Umbilical cord (tissue), 2 donors: Measurements from ENCODE around the gene UBE4A. TPM values are rescaled to one million over a fixed set of nuclear protein-coding genes. Genes with fewer than 3 reads are reported as not detected.
"Not testable (repeated sequence)": the region's sequence is repeated elsewhere in the genome, so short reads cannot be mapped to it uniquely, and the experiment has no call there.

Experiments used
- DNase-seq: peaks from one replicate; pipeline ENCODE4 v3.0.0-alpha.2; 2015; ENCODE audit warnings: low spot score
- total RNA-seq: library from RNA; depleted of rRNA; stranded (reverse); fragments of >200 nt; gene quantifications from one replicate; pipeline ENCODE4 v1.2.3, GENCODE V29; 2014; ENCODE audit warnings: low replicate concordance; ENCODE audit not compliant: insufficient read depth

UBE4A gene
- total RNA-seq, 1 donor from 2014 or later, result 22.1 TPM

DNA sequence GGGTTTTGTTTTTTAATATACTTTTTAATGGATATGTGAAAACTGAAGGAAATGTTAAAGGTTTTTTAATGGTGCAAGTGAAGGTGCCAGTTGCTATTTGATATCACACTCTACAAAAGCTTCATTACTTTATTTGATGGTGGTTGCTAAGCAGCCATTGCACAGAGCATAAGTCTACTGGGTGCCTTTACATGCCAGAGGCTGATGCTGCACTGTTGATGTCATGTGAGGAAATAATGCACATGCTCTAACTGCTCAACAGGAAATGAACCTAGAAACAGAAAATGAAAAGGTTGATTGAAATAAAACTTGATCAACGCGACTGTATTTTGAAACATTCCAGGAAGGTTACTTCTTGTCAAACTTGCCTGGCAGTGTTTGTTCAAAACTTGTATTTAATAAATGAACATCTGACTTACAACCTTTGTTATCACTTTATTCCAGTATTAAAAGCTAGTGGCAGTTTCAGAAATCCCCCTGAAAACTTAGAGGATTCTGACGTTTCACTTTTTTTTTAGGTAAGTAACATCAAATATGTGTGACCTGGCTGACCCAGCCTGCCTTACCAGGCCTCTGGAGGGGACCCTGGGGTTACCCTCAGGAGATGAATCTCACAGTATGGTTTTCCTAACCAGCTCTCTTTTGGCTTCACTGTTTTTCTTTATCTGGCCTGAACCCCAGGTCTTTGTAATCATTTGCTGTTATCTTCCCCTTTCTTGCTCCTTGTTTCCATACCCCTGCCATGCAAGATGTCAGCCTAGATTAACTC lies 39.6 kb downstream of the UBE4A start:
- no peak for DNase-seq

DNA sequence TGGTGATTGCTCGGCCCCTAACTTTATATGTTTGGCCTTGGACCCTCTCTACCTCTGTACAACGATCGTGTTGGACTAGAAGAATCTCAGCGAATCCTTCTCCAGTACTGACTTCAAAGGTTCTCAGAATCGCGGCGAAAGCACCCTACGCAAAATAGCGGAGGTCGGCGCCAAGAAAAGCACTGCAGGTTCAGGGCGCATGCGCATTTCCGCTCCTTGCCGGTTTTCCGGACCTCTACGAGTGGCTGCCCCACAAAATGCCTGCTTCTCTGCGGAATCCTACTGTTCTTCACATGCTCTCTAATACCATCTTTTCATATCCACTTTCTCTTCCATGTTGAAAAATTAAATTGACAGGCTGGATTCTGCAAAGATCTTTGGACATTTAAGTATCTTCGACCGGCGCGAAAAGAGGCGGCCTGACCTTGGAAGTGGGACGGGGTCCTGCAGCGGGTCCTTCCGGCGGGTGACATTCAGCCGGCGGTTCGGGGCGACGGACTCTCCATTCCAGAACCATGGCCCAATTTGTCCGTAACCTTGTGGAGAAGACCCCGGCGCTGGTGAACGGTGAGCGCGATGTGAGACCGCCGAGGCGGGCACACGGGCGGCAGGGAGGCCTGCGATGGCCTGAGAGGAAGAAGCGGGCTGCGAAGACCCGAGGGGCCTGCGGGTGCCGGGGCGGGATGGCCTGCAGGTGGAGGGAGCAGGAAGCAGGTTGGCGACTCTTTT lies 41.9 kb downstream of the UBE4A start, which contains the start of gene ATP5MG:
Gene ATP5MG, plus strand, starts transcription at position 456 of the 729 bp plus-strand sequence. Its CDS starts 60 bp downstream, at position 516.
- DNase-seq, result peak; percentile 93

DNA sequence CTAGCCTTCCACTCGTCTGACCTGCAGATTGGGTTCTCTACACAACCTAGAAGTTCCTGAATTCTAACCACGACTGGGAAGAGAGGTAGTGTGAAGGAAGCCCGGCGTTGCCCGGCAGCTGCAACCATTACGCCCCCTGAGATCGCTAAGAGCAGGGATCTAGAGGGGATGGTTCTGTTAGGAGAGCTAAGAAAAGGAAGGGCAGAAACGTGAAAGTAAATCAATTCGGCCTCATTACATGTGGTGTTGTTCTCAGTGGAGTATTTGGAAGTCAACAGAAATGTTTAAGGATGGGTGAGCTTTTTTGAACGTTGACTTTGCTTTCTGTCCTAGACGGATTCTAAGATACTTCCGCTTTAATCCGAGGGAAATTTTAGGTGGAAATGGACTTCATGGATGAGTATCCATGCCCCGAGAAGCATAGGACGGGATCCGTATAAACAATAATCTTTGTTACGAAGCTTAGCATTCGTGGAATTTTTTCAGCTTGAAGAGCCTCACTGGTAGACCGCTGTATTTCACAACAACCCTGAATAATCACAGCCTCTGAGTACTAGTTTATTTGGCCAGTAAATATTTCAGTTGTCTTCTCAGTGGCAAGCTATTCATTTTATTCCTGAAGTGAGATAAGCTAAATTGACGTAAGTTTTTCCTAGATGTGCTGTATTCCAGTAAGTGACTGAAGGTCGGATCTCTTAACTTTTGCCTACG lies 42.6 kb downstream of the UBE4A start:
- DNase-seq, result no peak

DNA sequence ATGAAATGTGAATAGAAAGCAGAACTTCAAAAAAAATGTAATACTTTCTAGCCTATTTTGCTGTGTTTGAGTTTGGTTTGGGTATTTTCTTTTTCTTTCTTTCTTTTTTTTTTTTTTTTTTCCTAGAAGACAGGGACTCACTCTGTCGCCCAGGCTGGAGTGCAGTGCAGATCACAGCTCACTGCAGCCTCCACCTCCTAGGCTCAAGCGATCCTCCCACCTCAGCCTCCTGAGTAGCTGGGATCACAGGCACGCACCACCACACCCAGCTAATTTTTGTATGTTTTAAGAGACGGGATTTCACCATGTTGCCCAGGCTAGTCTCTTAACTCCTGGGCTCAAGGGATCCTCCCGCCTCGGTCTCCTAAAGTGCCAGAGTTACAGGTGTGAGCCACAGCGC lies 43.2 kb downstream of the UBE4A start:
- DNase-seq, result not testable (repeated sequence)

DNA sequence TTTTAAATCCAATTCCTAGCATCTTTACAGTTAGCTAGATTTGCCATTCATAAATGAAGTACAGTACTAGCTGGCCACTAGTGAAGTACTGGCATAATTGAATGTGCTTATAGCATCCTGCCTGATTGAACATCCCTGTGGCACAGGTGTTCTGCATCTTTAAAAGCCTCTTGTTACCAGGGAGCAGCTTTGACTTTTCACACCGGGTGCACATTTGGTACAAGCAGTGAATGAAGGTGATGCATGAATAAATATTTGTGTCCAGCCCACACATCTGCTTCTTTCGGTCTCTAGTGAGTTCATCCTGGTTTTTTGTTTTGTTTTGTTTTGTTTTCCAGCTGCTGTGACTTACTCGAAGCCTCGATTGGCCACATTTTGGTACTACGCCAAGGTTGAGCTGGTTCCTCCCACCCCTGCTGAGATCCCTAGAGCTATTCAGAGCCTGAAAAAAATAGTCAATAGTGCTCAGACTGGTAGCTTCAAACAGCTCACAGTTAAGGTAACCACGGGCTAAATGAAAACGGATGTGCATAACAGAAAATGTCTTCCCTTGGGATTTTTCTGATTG lies 47.3 kb downstream of the UBE4A start:
- no peak for DNase-seq

DNA sequence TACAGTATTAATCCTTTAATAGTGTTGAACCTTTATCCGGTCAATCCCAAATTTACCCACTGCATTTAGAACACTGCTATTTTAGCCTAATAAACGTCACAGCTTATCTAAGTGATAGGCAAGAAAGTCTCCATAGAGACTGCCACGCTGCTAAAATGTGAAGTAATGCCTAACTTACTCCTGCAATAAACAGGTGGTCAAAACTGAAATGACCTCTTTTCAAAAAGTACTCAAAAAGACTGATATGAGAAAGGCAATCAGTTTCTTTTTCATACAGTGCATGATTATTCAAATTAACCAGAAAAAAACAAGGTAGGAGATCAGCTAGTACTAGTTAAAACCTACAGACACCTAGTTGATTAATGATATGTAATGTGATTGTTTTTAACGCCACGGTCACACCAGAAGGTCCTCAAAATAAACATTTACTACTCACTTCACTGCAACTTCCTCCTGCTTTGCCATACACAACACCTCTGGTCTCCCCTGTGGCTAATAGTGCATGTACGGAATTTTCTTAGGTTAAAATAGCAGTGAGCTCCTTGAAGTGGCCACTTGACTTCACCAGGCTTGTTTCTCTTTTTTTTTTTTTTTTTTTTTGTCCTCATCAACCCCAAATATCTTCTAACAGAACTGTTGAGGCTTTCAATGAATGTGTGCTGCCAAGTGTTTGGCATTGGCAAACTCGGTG lies 50.8 kb downstream of the UBE4A start:
- DNase-seq, result no peak

DNA sequence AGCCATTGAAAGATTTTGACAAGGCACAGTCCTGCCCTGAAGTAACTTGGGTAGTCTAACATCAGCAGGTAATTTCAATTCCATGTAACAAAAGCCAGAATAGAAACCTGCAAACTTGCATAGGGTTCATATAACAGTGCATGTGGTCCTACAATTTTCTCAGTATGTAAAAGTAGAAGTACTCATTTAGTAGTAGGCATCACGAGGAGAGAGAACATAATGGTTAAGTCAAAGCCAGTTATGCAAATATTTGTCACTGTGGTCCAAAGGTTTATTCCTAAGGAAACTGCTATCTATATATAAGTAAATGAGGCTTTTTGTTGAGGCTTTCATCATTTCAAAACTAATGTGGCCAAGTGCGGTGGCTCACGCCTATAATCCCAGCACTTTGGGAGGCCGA lies 52.1 kb downstream of the UBE4A start:
- DNase-seq, result no peak

DNA sequence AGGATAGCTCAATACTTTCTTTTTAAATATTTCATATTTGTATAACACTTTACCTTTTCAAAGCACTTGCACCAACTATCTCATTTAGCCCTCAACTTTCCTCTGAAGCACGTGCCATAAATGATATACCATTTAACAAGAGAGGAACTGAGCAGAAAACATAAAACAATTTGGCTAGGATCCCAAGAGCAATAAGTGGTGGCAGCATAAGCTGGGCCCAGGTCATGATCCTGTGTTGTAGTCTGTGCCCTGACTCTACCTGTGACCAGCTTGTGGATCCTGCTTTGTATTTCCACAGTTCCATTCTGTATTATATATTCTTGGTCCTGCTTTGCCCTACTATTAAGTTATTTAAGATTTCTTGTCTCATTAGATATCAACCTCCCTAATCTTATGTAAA lies 53.5 kb downstream of the UBE4A start:
- no peak for DNase-seq

DNA sequence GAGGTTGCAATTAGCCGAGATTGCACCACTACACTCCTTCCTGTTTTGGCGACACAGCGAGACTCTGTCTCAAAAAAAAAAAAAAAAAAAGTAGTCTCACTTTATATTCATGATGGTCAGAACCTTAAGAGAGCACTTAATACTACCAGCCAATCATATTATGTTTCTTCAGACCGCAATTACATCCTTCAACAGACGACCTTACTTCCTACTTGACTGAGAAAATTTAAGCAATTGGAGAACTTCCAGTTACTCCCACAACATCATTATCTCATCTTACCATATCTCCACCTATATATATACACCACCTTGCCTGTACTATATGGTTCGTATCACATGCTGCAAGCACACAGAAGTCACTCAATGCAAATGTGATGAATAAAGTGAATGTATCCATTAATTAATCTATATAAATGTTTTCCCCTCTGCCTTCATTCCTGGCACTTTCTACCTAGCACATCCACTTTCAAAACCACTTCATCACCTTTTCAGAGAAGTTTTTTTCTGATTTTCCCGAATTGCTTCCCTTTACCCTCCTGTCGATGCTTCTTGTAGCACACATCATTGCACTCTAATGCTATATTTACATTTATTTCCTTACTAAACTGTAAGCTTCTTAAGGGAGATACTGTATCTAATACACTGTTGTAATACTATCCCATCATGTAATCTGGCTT lies 55.8 kb downstream of the UBE4A start:
- DNase-seq, result no peak

DNA sequence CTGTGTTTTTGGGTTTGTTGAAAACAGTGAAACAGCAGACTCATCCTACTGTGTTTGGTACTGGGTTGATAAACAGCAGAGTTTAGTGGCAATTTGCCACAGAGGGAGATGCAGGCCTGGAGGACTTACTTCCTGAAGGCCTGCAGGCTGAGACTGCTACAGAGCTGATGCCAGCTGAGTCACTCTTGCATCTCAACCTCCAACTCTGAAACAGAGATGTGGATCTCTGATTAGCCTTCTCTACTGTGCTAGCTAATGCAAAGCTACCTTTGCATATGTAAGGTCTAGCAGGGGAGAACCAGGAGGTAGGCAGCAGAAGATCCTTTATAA lies 56.3 kb downstream of the UBE4A start:
- peak; percentile 94 for DNase-seq

DNA sequence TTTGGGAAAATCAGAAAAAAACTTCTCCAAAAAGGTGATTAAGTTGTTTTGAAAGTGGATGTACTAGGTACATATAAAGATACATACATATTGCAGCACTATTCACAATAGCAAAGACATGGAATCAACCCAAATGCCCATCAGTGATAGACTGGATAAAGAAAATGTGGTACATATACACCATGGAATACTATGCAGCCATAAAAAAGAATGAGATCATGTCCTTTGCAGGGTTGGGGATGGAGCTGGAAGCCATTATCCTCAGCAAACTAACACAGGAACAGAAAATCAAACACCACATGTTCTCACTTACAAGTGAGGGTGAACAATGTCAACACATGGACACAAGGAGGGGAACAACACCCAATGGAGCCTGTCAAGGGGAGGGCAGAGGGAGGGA lies 57.5 kb downstream of the UBE4A start:
- DNase-seq, result not testable (repeated sequence)

DNA sequence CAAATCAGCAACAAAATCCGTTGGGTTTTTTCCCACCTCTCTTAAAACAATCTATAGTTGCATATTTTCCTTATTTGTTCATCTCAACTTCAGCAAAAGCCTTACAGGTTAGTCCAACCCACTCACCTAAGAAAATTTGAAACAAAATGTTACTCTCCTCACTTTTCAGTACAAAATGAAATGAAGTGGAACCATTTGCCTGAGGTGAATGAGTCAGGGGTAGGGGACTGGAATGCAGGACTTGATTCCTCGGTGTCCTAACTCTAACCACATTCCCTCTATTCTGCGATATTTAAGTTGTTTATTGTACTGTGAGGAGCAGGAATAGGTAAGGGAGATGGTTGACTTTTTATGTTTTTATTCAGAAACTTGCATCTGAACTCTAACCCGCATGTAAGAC lies 58.4 kb downstream of the UBE4A start:
- DNase-seq, result no peak

DNA sequence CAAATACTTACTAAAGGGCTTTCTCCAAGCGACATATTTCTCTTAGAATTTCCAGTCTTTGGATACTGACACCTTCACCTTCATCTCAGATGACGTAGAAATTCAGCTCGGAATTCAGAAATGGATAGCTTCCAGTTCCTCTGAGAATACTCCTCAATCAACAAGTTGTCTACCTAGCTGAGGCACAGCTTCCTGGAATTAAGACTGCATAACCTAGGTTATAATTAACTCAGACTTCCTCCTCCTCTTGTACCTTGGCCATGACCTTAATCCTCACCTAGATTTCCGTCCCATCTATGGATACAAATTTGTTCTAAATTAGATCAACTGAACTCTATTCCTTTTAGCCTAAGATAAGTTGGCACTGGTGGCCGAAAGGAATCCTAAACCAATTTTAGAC lies 59.4 kb downstream of the UBE4A start:
- DNase-seq, result no peak

DNA sequence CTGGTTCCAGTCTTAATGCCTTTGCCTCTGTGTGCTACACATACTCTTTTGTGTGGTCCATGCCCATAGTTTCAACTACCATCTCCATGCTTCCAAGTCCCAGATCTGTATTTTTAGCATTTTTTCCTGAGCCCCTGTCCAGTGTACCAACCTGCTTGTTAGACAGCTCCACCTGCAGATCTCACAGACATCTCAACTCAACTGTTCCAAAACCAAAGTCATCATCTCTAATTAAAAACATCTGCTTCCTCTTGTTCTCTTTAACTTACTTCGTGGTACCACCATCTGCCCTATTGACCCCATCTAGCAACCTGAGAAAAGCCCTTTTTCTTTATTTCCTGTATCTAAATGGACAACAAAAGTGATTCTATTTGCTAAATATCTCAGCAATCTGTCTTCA lies 68.3 kb downstream of the UBE4A start:
- DNase-seq, result no peak

DNA sequence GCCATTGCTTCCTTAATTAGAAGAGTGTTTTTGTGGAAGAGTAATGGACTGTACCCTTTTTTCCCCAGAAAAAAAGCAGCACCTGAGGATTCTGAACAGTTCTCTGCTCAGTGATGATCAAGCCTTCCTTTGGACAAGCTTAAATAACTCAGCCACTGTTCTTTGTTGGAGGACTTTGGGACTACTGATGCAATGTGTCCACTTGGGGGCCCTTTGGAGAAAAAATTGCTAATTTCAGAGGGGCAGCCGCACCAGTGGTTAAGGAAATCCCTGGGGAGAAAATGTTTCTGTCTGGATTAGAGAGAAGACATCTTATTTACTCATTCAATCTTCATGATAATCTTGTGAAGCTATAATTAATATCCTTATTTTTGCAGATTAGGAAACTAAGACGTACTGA lies 71.6 kb downstream of the UBE4A start:
- no peak for DNase-seq

DNA sequence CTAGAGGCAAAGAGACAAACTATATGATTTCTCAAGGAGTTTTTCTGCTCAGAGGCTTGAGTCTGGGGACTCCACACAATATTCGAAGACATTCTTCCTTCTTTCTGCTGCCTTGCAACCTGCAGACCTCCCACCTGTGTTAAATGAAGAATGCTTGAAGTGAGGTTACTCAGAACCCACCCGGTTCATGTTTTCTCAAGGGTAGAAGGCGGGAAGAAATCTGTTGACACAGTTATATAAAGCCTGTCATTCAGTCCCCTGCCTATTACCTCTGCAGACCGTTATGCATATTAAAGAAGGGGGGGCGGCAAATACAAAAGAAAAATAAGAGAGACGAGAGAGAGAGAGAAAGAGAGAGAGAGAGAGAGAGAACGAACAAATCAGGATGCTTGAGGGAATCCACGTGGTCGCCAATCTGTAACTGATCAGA lies 74.7 kb downstream of the UBE4A start:
- DNase-seq, result peak; percentile 25

DNA sequence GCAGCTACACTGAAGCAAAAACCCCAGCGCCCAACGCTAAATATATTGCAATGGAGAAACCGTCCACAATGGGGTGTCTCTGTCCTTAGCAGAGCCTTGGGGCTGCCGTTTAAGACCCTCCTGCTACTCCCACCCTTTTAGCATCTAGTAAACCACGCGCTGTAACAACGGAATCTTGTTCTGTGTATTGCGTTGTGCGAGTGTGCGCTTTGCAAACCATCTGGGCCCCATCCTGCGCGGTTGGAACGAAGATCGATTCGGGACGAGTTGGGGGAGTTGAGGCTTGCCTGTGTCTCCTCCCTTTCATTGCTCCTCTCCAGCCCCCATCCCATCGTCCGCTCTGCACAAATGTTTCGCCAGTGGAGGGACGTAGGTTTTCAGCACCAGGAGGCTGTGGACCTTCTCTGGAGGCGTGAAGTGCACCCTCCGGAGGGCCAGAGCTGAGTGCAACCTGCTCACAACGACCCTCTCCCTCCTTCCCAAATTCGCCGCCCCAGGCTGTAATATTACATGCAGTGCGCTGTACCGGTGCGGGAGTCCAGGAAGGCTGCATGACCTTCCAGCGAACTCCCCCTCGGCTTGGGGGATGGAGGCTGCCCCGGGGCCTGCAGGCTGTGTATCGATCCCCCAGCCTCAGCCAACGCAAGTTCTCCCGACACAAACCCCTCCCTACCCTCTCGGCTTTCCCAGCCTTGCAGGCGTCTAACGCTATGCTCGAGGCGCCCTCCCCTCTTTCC lies 75.3 kb downstream of the UBE4A start:
- DNase-seq, result peak; percentile 50

DNA sequence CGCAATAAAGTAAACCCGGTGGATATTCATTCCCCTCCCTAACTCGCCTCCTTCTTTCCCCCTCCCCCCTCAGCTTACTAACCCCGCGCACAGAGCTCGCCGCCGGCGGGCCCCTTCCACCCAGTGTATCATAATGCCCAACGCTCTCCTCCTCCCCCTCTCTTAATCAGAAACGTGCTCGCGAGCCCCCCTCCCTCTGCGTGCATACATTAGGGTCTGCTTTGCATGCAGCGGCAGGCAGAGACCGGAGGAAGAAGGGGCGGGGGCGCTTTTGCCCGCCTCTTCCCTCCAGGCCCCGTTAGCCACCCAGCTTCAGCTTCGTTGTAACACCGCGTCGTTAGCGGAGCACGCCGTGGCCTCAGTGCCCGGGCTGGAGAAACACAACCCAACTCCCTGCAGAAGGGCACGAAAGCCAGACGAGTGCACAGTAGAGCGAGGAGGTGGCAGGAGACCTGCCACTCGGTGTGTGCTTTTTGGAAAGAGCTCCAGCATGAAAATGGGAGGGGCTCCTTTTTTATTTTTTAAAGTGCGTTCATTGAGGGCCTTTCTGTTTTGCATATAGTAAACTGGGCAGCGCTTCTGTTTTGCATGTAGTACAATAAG lies 76.0 kb downstream of the UBE4A start:
- DNase-seq, result peak; percentile 76

DNA sequence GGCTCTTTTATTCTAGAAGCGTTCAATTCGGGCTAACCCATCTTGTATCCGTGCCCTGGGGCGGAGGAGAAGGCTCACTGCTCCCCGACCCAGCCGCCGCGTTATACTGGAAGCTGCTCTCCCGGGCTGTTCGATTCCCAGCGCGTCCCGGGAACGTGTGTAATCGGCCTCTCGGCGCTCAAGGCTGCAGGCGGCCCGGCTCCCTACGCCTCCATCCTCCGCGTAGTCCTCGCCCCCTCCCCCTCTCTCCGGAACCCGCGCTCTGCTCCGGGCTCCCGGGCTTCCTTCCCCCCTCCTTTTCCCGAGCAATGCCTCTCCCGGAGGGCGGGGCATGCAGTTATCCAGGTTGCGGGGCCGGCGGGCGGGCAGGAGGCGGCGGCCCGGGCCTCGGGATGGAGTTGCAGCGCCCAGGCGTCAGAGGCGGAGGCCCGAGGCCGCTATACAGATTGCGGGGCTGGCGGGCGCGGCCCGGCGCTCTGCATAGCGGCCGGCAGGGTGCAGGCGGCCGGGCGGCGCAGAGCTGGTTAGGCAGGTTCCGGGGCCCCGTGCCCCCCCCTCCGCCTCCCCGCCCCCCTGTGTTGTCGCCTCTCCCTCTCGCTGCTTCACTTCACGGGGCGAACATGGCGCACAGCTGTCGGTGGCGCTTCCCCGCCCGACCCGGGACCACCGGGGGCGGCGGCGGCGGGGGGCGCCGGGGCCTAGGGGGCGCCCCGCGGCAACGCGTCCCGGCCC lies 76.7 kb downstream of the UBE4A start, which contains the start of gene KMT2A:
Gene KMT2A, plus strand, starts transcription at position 600 of the 732 bp plus-strand sequence. Its CDS starts 21 bp downstream, at position 621.
- peak; percentile 98 for DNase-seq
